Stomach (tissue), 9 donors: Measurements from ENCODE around the gene CTU1. TPM values are rescaled to one million over a fixed set of nuclear protein-coding genes. Genes with fewer than 3 reads are reported as not detected.

ENCODE experiments used
- DNase-seq, 2 donors: peaks; one replicate each; pipeline versions ENCODE4 v3.0.0 to v3.0.0-alpha.2; 2013 to 2019
- H3K27ac ChIP-seq, 5 donors: fragments of 200-600 bp in 4 of 5; sonication (generic) in 4 of 5; one replicate each; pipeline ENCODE4 v1.5.1; 2013 to 2019; ENCODE audit warnings: mild to moderate bottlenecking in 1 of 5, moderate library complexity in 1 of 5
- H3K27me3 ChIP-seq, 3 donors: fragments of 200-600 bp; sonication (generic); one replicate each; pipeline ENCODE4 v1.5.1; 2017 to 2019; ENCODE audit warnings: mixed run types in 1 of 3
- H3K36me3 ChIP-seq, 4 donors: fragments of 200-600 bp; sonication (generic); 1 replicate in 3 of 4; 2 replicates in 1 of 4; pipeline ENCODE4 v1.5.1; 2016 to 2019
- H3K4me1 ChIP-seq, 4 donors: fragments of 200-600 bp; sonication (generic); one replicate each; pipeline ENCODE4 v1.5.1; 2016 to 2019
- H3K4me3 ChIP-seq, 4 donors: fragments of 200-600 bp; sonication (generic) in 3 of 4; one replicate each; pipeline ENCODE4 v1.5.1; 2016 to 2019; ENCODE audit warnings: mild to moderate bottlenecking in 1 of 4
- H3K9me3 ChIP-seq, 4 donors: fragments of 200-600 bp; sonication (generic); one replicate each; pipeline ENCODE4 v1.5.1; 2016 to 2019
- CTCF ChIP-seq, 7 experiments: fragments of 450-650 bp in 4 of 7; fragments of 200-600 bp in 3 of 7; sonication (generic) in 3 of 7; IDR thresholded peaks; one replicate each; pipeline ENCODE4 v1.5.1; 2016 to 2019; ENCODE audit warnings: antibody characterized with exemption in 7 of 7, control low read depth in 2 of 7, mild to moderate bottlenecking in 1 of 7
- EP300 ChIP-seq: sonication (generic); formaldehyde crosslinking; IDR thresholded peaks from one replicate; pipeline ENCODE4 v1.6.1; 2017; ENCODE audit warnings: antibody characterized with exemption
- POLR2A ChIP-seq, 4 donors: fragments of 450-650 bp; IDR thresholded peaks; one replicate each; pipeline ENCODE4 v1.6.1; 2016; ENCODE audit warnings: antibody characterized with exemption in 4 of 4, control low read depth in 2 of 4, mild to moderate bottlenecking in 1 of 4, moderate library complexity in 1 of 4
- POLR2AphosphoS5 ChIP-seq, 3 donors: sonication (generic); formaldehyde crosslinking; IDR thresholded peaks; one replicate each; pipeline ENCODE4 v1.6.1; 2016; ENCODE audit warnings: antibody characterized with exemption in 3 of 3
- WGBS, 5 donors: extraction: QIAGEN DNeasy Blood & Tissue Kit in 3 of 5; methylation state at CpG; one replicate each; pipeline versions ENCODE4 v1.1.5 to v1.1.7; 2013 to 2018; 5-methylcytosine and 5-hydroxymethylcytosine counted together
- intact Hi-C: fragments of 100-400 bp; cut with DNase I; formaldehyde crosslinking; loops from one replicate; pipeline ENCODE4 v1.15.1; 2023; ENCODE audit warnings: low total_unique reads
- polyA plus RNA-seq, 3 donors: library from polyadenylated mRNA; stranded (reverse); fragments of 200-250 nt; gene quantifications; one replicate each; pipeline ENCODE4 v1.2.3, GENCODE V29; 2013
- total RNA-seq, 5 donors: library from RNA; depleted of rRNA; stranded (reverse); fragments of >200 nt; gene quantifications; one replicate each; pipeline versions ENCODE4 v1.1.0 to v1.2.3, GENCODE V29; 2014 to 2016
- donor health status: healthy with polysubstance abuse.
- donor health status: Bipolar disorder and iron deficiency.
- donor health status: healthy.

CTU1 gene
- total and polyA plus RNA-seq, 8 donors, result 0.58 to 47.3 (median 4.0) TPM

GRCh38 chr19:51064534-51065220 lies 43.5 kb downstream of the CTU1 start, which contains the start of gene KLK13:
TSS of gene KLK13 (minus strand) at chr19:51065092. CDS start at chr19:51065067, 25 bp downstream.
- H3K9me3 ChIP-seq, result no peaks in the 10 kb centered on the region
- WGBS, 5 donors, result 17 to 25% (median 19%) methylated on average over 25 to 38 of the region's 38 CpGs
- TF ChIP-seq CTCF (IDR thresholded peaks at IDR 0.05), result no peak
- TF ChIP-seq POLR2AphosphoS5 (IDR thresholded peaks at IDR 0.05), result peak in 1 of 3 donors; percentile 20
- no peak for TF ChIP-seq EP300
- TF ChIP-seq POLR2A (IDR thresholded peaks at IDR 0.05), result no peak
- peaks cover 10 to 18% (median 13%) of the 10 kb centered on the region in 4 donors for H3K4me1 ChIP-seq
- intact Hi-C loops, result no loop called here
- peak within 1 kb of the TSS; percentile 22 to 41 (median 26) for H3K4me3 ChIP-seq
- H3K36me3 ChIP-seq, result no peaks in the 10 kb centered on the region
- peak; percentile 46 to 49 for DNase-seq
- peaks cover 6 to 48% (median 11%) of the 10 kb centered on the region in 3 donors for H3K27me3 ChIP-seq
- peak within 1 kb of the TSS in 2 of 5 donors; percentile 0 to 44 for H3K27ac ChIP-seq

- Histone ChIP-seq H3K4me1 (peaks cover 10 to 18% (median 13%) of the 10 kb centered on the region in 4 donors), H3K27me3 (peaks cover 6 to 50% (median 11%) of the 10 kb centered on the region in 3 donors), H3K27ac (peak overlapping the region in 1 of 5 donors; percentile 0), H3K36me3 (no peaks in the 10 kb centered on the region), H3K4me3 (no peak overlapping the region), H3K9me3 (no peaks in the 10 kb centered on the region)
- DNase-seq, result peak in 1 of 2 donors; percentile 30
- 35 to 63% (median 48%) methylated on average over 6 to 7 of the region's 7 CpGs for WGBS, 5 donors
- intact Hi-C loops, result no loop called here
- TF ChIP-seq EP300 (no peak), POLR2A (IDR thresholded peaks at IDR 0.05) (no peak), POLR2AphosphoS5 (IDR thresholded peaks at IDR 0.05) (no peak), CTCF (IDR thresholded peaks at IDR 0.05) (no peak)
These were observed 44.5 kb downstream of the CTU1 start for GRCh38 chr19:51063664-51064063.

- Histone ChIP-seq H3K27ac (no peak overlapping the region), H3K9me3 (no peaks in the 10 kb centered on the region), H3K4me1 (peaks cover 10 to 18% (median 13%) of the 10 kb centered on the region in 4 donors), H3K36me3 (no peaks in the 10 kb centered on the region), H3K4me3 (no peak overlapping the region), H3K27me3 (peaks cover 6 to 45% (median 11%) of the 10 kb centered on the region in 3 donors)
- DNase-seq, result no peak
- no peak for TF ChIP-seq POLR2AphosphoS5 (IDR thresholded peaks at IDR 0.05)
- TF ChIP-seq EP300, result no peak
- TF ChIP-seq CTCF (IDR thresholded peaks at IDR 0.05), result no peak
- no peak for TF ChIP-seq POLR2A (IDR thresholded peaks at IDR 0.05)
- intact Hi-C loops, result no loop called here
- WGBS, 5 donors, result 0 to 41% (median 0%) methylated on average over 1 of the region's 1 CpG
These were observed 47.2 kb downstream of the CTU1 start for GRCh38 chr19:51060973-51061372.

- WGBS, 5 donors, result 64 to 81% (median 69%) methylated on average over 4 of the region's 4 CpGs
- peak in 1 of 2 donors; percentile 17 for DNase-seq
- Histone ChIP-seq H3K36me3 (no peaks in the 10 kb centered on the region), H3K27ac (no peak overlapping the region), H3K4me3 (no peak overlapping the region), H3K4me1 (peaks cover 7 to 14% (median 9%) of the 10 kb centered on the region in 4 donors), H3K9me3 (no peaks in the 10 kb centered on the region), H3K27me3 (peaks cover 6 to 39% (median 8%) of the 10 kb centered on the region in 3 donors)
- TF ChIP-seq CTCF (IDR thresholded peaks at IDR 0.05) (no peak), POLR2A (IDR thresholded peaks at IDR 0.05) (no peak), POLR2AphosphoS5 (IDR thresholded peaks at IDR 0.05) (no peak), EP300 (no peak)
- intact Hi-C loops, result no loop called here
These were observed 47.9 kb downstream of the CTU1 start for GRCh38 chr19:51060336-51060735.
